Endodermal cell (in vitro differentiated cells): ENCODE data around the gene CKS2. TPM values are rescaled to one million over a fixed set of nuclear protein-coding genes. Genes with fewer than 3 reads are reported as not detected.
A peak's percentile ranks its signal among the peaks of the same experiment; 100 is the strongest.

ENCODE experiments used
- DNase-seq: peaks from one replicate; pipeline ENCODE4 v3.0.0-alpha.2; 2017
- H3K27ac ChIP-seq: 2 replicates; pipeline ENCODE4 v1.5.1; 2013; ENCODE audit warnings: mild to moderate bottlenecking, low read depth, low read length, moderate library complexity
- H3K27me3 ChIP-seq: 2 replicates; pipeline ENCODE4 v1.6.1; 2013; ENCODE audit warnings: mild to moderate bottlenecking, low read length, moderate library complexity; ENCODE audit not compliant: insufficient read depth, control insufficient read depth, poor library complexity, severe bottlenecking
- H3K36me3 ChIP-seq: 2 replicates; pipeline ENCODE4 v1.7.0; 2013; ENCODE audit warnings: mild to moderate bottlenecking, low read length, moderate library complexity; ENCODE audit not compliant: control insufficient read depth, insufficient read depth
- H3K4me1 ChIP-seq: one replicate; pipeline ENCODE4 v1.7.0; 2013; ENCODE audit warnings: low read length; ENCODE audit not compliant: control insufficient read depth, insufficient read depth
- H3K4me3 ChIP-seq: 2 replicates; pipeline ENCODE4 v1.5.1; 2013; ENCODE audit warnings: mild to moderate bottlenecking, low read length, moderate library complexity
- H3K9ac ChIP-seq: 2 replicates; pipeline ENCODE4 v1.6.1; 2013; ENCODE audit warnings: mild to moderate bottlenecking, low read length, moderate library complexity; ENCODE audit not compliant: poor library complexity, severe bottlenecking; ENCODE audit errors: extremely low read depth
- H3K9me3 ChIP-seq: 2 replicates; pipeline ENCODE4 v1.6.1; 2013; ENCODE audit warnings: mild to moderate bottlenecking, low read length, moderate library complexity; ENCODE audit not compliant: control insufficient read depth
- H3K27ac Mint-ChIP-seq: 2 replicates; pipeline ENCODE4 v1.8.0; 2020; ENCODE audit warnings: mixed read lengths
- H3K27me3 Mint-ChIP-seq: 2 replicates; pipeline ENCODE4 v1.8.0; 2021; ENCODE audit warnings: mild to moderate bottlenecking, mixed read lengths; ENCODE audit not compliant: insufficient read depth
- H3K36me3 Mint-ChIP-seq: 2 replicates; pipeline ENCODE4 v1.8.0; 2020; ENCODE audit warnings: low read depth, mixed read lengths
- H3K4me1 Mint-ChIP-seq: 2 replicates; pipeline ENCODE4 v1.8.0; 2020; ENCODE audit warnings: mixed read lengths
- H3K4me3 Mint-ChIP-seq: 2 replicates; pipeline ENCODE4 v1.8.0; 2020; ENCODE audit warnings: mild to moderate bottlenecking, moderate library complexity, mixed read lengths
- H3K9me3 Mint-ChIP-seq: 2 replicates; pipeline ENCODE4 v1.8.0; 2020; ENCODE audit warnings: mild to moderate bottlenecking, mixed read lengths
- CTCF ChIP-seq: fragments of 200-600 bp; sonication (generic); conservative IDR thresholded peaks from 2 replicates; pipeline ENCODE4 v1.5.0; 2021; ENCODE audit warnings: antibody characterized with exemption, mild to moderate bottlenecking
- WGBS, 2 experiments: methylation state at CpG; one replicate each; pipeline versions ENCODE4 v1.1.5 to v1.1.7; 2013; ENCODE audit warnings: missing lambda C conversion rate in 2 of 2, mixed read lengths in 1 of 2; ENCODE audit not compliant: insufficient coverage in 1 of 2, insufficient read length in 1 of 2; 5-methylcytosine and 5-hydroxymethylcytosine counted together
- total RNA-seq, 2 donors: library from RNA; stranded (reverse); fragmentation: NEBNext Ultra II Directional in 1 of 2; extraction: Animal tissue kit (Norgen Biotek cat#: 25700) in 1 of 2; gene quantifications; 2 replicates in 1 of 2; 3 replicates in 1 of 2; pipeline ENCODE4 v1.2.1, GENCODE V29; 2021

Gene CKS2
- total RNA-seq, 2 donors from 2014 or later, result 163 to 209 TPM

GRCh38 chr9:89284076-89284475 is 26.9 kb upstream of the CKS2 start:
- H3K4me1 ChIP-seq, result no peaks in the 10 kb centered on the region
- WGBS, 2 experiments, result 93% methylated on average over 3 to 7 of the region's 7 CpGs
- peaks cover 14% of the 10 kb centered on the region for H3K9me3 Mint-ChIP-seq
- H3K9ac ChIP-seq, result no peak overlapping the region
- no peak for TF ChIP-seq CTCF
- H3K9me3 ChIP-seq, result no peaks in the 10 kb centered on the region
- H3K27me3 Mint-ChIP-seq, result no peaks in the 10 kb centered on the region
- no peaks in the 10 kb centered on the region for H3K27me3 ChIP-seq
- DNase-seq, result no peak
- H3K36me3 ChIP-seq, result no peaks in the 10 kb centered on the region
- peaks cover 9% of the 10 kb centered on the region for H3K36me3 Mint-ChIP-seq
- H3K4me1 Mint-ChIP-seq, result peaks cover 4% of the 10 kb centered on the region
- H3K27ac Mint-ChIP-seq, result no peak overlapping the region
- H3K4me3 ChIP-seq, result no peak overlapping the region
- H3K4me3 Mint-ChIP-seq, result no peak overlapping the region
- H3K27ac ChIP-seq, result no peak overlapping the region

- no peak overlapping the region for H3K4me3 Mint-ChIP-seq
- peaks cover 10% of the 10 kb centered on the region for H3K36me3 Mint-ChIP-seq
- no peak overlapping the region for H3K27ac Mint-ChIP-seq
- peaks cover 36% of the 10 kb centered on the region for H3K9me3 Mint-ChIP-seq
- no peak for DNase-seq
- peaks cover 33% of the 10 kb centered on the region for H3K9me3 ChIP-seq
- TF ChIP-seq CTCF, result no peak
- 98 to 100% methylated on average over 2 of the region's 2 CpGs for WGBS, 2 experiments
- H3K4me1 ChIP-seq, result no peaks in the 10 kb centered on the region
- no peaks in the 10 kb centered on the region for H3K36me3 ChIP-seq
- H3K27me3 ChIP-seq, result no peaks in the 10 kb centered on the region
- H3K27ac ChIP-seq, result no peak overlapping the region
- no peak overlapping the region for H3K4me3 ChIP-seq
- H3K4me1 Mint-ChIP-seq, result peaks cover 11% of the 10 kb centered on the region
- no peak overlapping the region for H3K9ac ChIP-seq
- H3K27me3 Mint-ChIP-seq, result no peaks in the 10 kb centered on the region
These were observed 19.3 kb upstream of the CKS2 start for GRCh38 chr9:89291741-89292140.

GRCh38 chr9:89293014-89293413 is 18.0 kb upstream of the CKS2 start:
- Mint-ChIP-seq H3K9me3 (peaks cover 44% of the 10 kb centered on the region), H3K27me3 (no peaks in the 10 kb centered on the region), H3K4me3 (no peak overlapping the region), H3K27ac (no peak overlapping the region), H3K36me3 (peaks cover 15% of the 10 kb centered on the region), H3K4me1 (peaks cover 11% of the 10 kb centered on the region)
- Histone ChIP-seq H3K9ac (no peak overlapping the region), H3K36me3 (no peaks in the 10 kb centered on the region), H3K4me3 (peak overlapping the region; percentile 71), H3K9me3 (peaks cover 44% of the 10 kb centered on the region), H3K27ac (no peak overlapping the region), H3K27me3 (no peaks in the 10 kb centered on the region), H3K4me1 (no peaks in the 10 kb centered on the region)
- DNase-seq, result no peak
- TF ChIP-seq CTCF, result no peak
- WGBS, 2 experiments, result 80% methylated on average over 1 of the region's 1 CpG; no CpG with 5 or more reads in 1 of the 2 experiments
